IPS DF 19.7 (cell line): ENCODE measurements around the gene CREB5.
A peak's percentile ranks its signal among the peaks of the same experiment; 100 is the strongest.

Source experiments
- DNase-seq: peaks from one replicate; pipeline ENCODE4 v3.0.0-alpha.2; 2013; ENCODE audit warnings: low read depth, low spot score

Gene CREB5

DNA sequence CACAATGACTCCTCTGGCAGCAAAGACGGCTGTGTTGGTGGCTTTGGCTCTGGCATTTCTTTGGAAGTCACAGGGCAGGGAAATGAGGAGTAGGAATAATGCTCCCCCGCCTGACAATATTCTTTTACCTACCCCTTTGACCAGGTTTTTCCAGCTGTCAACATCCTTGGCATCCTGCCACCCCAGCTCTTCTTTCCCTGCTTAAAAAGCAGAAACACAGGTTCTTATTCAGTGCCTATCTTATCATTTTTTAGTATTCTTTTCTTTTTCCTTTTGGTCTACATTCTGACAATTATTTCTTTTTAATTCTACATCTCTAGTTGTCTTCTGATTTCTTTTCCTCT is 97.7 kb downstream of the CREB5 start:
- DNase-seq: no peak

DNA sequence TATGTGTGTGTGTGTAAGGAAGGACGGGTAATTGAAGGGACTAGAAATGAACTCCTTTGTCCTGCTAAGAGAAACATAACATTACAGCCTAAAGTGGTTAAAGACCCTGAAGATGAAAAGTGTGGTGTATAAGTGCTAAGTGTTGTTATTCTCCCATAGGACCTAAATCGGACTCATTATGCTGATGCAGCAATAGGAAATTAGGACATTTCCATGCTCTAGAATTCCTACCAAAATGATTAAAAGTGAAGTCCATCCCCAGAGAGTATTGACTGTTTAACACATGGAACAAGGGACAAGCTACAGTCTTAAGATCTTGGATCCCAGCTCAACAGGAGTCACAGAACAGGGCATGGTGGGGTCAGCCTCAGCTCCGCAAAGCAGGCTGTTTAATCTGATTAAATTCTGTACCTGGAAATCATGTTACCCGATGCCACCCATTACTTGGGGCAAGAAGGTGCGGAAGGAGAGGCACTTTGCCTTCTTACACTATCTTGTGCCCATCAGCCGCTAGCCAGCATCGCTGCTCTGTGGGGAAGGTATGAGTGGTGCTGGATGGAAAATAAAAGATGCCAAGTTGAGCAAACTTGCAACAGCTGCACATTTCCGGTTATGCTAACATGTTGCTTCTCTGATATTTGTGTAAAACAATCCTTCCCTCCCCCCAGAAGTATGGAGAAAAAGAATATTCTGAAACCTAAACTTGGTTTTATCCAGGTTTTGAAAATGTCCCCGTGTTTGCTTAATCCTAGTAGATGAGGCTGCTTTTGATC is 100.5 kb downstream of the CREB5 start:
- DNase-seq: no peak

DNA sequence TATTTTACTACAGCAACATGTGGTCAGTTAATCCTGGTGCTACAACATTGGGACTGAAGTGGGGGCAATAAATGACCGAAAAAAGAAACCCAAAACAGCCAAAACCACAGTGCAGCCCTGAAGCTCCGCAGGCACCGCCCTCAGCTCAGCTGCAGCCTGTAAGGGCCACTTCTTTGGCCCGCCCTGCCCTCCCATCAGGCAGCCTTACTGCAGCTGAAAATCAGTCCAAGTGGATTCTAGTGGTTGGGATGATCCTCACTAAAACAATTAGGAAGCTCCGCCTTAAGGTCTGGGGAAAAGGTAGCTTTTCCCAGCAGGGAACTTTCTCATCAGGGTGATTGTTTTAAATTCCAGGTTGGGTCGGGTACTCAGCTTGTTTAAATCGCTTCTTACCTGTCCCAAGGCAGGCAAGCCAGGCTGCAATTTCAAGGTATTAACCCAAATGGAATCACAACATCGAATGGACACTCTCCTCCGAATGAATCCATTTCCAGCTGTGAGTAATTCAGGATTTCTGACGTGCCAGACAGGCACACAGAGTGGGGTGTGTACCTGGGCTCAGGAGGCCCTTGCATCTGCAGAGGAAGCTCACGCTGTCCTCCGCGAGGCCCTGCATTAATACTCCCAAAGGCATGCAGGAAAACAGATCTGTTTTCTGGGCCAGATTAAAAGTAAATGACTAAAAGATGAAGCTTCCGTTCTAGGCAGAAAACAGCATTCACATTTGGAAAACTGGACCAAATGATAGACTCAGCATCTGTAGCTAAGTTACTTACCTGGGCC is 104.3 kb downstream of the CREB5 start:
- no peak for DNase-seq

DNA sequence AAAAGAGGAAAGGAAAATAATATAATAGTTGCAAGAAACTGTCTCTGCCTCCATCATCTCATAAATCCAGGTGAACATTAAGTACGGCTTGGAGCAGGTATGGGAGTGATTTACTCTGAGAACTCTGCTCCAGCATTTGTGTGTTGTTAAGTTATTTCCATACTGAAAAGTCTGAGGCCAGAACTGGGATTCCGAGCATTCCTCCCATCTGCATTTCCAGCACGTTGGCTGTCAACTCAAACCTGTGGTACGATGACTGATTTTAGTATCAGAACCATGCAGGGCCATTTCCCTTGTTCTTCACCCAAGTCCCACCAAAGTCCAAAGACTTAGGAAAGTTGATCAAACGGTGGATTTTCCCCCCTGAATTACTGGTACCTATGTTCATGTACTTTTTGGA is 104.9 kb downstream of the CREB5 start:
- no peak for DNase-seq

DNA sequence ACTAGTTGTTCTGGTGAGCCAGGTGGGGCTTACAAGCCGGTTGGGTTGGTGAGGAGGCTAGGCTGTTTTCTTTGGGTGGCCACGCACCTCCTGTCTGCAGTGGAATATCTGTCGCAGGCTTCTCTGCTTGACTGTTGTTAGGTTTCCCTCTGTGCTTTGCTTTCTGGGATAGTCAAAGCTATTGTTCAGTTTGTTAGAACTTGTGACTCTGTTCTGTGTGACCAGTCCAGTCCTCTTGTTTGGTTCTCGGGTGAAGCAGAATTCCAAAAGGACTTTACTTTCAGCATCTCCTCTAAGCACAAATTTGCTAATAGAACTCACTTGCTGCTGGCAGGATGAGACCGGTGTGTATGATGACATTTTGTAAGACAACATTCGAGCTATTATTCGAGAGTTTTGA is 105.3 kb downstream of the CREB5 start:
- DNase-seq: no peak

DNA sequence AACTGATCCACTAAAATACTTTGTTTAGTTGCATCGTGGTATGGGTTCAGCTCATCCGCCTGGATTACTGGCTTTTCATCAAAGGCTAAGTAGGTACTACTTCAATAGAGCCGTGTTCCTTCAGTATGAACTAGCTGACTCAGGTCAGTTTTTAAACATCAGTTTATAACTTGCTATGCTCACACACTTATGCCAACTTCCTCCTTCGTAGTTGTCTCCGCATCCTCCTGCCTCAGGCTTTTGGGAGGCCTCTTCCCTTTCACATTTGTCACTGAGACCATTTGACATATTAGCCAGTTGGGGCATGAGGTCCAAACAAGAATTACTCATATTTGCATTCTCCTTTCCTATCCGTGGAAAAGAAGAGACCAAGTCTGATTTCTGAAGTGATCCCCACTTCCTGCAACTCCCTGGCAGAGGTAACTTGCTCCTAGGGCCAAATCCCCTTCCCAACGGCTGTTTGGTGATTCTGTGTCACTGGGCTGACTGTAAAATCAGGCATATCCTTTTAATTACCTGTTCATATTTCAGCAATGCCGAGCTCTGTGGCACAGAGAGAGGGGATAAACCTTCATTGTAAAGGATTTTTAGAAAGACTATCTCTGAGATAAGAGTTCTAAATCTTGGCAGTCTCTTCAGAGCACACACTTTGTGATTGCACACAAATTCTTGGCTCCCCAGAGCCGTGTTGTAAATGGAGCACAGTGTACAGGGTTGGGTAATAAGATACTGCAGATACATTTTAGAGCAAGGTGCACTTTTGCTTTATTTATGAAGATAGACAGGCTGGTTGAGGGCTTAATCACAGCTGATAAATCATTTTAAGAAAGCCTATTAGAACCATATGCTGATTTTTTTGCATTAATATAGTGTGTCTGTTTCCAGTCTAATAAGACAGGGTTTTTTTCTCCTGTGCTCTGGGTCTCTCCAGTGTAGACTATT is 108.0 kb downstream of the CREB5 start:
- no peak for DNase-seq

DNA sequence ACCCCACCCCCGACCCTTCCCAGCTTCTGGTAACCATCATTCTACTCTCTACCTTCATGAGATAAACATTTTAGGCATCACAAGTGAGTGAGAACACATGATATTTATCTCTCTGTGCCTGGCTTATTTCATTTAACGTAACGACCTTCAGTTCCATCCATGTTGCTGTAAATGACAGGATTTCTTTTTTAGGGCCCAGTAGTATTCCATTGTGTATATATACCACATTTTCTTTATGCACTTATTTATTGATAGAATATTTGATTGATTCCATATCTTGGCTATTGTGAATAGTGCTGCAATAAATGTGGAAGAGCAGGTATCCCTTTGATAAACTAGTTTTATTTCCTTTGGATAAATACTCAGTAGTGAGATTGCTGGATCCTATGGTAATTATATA is 112.7 kb downstream of the CREB5 start:
- DNase-seq: no peak

DNA sequence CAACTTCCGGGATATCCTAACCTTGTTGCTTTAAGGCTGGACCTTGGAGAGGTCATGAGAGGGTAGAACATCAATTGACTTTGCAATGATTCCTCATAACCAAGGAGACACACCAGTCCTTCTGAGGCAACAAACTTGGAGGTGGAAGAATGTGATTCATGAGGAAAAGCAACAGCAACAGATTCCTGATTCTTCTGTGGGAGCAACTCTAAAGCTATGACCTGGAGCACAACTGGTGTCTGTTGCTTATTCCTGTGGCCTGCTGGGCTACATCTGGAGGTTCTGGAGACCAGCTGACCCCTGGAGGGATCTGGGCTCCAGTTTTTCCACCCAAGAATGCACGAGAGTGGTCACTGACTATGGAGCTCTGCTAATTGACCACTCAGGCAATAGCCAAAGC is 116.6 kb downstream of the CREB5 start:
- DNase-seq: no peak

DNA sequence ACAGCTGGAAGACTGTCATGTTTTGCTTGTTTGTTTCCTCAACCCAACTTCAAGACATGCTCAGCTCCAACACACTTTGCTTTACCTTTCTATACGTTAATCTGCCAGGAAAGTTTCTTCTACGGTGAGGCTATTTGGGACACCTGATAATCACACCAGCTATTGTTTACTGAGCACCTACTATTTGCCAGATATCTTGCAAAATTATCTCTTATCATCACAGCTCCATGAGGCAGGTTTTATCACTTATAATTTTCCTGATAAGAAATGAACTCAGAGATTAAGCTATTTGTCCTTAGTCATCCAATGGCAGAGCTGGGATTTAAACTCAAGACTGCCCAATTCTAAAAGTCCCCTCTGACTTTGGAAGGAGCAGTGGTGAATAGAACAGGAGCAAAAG is 117.4 kb downstream of the CREB5 start:
- no peak for DNase-seq

DNA sequence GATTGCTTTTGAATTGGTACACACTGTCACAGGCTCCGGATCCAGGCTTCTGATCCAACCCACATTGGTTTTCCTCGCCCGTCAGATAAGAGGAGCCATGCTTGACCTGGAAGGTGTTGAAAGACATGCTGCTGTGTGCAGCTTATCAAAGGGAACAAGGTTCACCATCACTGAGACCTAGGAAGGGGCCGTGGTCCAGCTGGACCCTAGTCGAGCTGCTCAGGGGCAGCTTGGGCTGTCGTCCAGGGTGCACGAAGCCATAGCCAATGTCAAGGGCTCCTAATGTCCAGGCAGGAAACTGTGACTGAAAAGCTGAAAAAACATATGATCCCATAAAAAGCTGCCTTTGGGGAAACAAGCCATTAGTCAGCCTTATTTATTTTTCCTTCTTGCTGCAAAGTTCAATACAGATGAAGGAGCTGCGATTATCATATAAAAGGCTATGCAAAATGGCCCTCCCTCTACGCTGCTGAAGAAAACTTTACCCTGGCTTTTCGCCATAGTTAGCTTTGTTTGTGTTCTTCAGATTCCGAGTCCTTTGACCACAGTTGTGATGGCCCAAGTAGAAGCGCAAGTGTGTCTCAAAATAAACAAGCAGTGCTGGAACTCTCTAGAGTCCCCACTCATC is 118.0 kb downstream of the CREB5 start:
- no peak for DNase-seq

DNA sequence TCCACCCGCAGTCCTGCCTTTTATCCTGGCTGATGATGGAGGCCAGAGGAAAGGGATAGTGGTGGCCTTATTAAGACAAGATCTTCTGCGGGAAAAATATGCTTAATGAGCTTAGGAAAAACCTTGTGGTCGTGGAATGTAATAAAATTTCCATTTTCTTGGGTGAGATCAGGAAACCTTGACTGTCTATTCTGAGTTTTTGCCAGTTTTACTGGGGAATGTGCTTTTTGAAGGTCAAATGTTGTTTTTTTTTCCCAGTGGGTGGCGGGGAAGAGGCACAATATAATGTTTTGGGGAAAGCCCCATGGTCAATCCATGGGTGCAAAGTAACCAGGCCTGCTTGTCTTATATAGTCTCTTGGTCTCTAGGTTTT is 118.5 kb downstream of the CREB5 start:
- DNase-seq: no peak

DNA sequence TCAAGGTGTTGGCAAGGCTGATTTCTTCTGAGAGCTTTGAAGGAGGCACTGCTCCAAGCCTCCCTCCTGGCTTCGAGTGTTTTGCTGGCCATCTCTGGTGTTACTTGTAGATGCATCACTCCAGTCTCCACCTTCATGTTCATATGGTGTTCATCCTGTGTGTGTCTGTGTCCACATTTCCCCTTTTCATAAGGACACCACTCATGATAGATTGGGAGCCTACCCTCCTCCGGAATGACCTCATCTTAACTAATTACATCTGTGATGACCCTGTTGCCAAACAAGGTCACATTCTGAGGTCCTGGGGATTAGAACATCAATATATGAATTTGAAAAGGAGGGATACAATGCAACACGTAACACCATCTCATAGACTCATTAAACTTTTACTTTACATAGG is 119.0 kb downstream of the CREB5 start:
- no peak for DNase-seq

DNA sequence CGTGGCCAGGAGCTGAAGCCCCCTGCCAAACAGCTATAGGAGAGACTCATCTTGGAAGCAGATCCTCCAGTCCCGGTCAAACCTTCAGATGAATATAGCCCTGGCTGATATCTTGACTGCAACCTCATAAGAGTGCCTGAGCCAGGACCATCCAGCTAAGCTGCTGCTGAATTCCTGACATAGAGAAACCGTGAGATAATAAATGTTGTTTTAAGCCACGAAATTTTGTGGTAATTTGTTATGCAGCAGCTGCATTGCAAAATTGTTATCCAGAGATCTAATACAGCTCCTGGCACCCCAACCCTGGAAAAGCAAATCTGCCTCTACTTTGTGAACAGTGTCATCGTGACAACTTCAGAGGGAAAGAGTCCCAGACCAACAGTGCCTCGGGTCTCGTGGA is 119.9 kb downstream of the CREB5 start:
- no peak for DNase-seq

DNA sequence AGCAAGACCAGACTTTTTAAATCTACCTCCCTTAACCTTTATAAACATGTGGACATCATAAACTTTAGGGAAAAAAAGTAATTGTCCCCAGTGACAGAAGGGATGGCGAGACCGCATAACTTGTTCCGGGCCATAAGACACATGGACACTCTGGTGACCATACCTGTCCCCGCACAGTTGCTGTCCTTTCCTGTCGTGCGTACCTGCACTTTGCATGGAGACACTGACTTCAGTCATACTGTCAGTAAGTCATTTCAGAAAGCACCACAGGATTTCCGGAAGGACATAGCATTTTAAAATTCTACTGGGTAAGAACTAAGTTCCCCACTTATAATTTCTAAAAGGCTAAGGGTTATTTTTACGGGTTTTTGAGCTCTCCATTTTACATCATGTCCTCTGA is 120.9 kb downstream of the CREB5 start:
- no peak for DNase-seq

DNA sequence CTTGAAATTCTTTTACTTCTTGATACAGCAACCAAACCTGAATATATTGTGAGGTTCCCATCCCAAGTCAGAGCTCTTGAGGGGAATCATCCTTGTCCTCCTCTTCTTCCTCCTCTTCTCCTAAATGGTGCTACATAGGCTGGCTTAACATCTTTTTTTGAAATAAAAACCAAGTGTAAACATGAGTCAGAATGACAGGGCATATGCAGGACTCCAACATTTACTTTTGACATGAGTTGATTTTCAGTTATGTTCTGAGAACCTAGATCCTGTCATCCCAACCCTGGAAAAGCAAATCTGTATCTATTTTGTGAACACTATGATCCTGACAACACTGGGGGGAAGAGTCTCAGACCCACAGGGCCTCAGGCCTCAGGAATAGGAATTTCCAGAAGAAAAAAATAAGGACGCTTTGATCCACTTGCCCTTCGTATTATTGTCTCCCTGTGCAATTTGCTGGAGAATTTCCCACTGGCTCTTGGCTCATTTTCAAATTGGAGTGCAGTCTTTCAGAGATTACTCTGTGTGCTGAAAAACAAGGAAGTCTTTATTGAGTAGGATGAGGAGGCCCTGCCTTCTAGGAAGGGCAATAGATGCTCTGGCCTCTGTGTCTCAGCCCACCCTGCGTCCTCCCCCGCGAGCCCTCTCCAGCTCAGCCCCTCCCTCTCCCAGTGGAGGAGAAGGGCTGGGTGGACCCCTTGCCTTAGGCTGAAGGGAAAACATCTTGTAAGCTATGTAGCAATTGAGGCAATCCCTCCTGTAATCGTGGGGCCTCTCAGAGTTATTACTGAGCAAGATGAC is 121.6 kb downstream of the CREB5 start:
- no peak for DNase-seq

DNA sequence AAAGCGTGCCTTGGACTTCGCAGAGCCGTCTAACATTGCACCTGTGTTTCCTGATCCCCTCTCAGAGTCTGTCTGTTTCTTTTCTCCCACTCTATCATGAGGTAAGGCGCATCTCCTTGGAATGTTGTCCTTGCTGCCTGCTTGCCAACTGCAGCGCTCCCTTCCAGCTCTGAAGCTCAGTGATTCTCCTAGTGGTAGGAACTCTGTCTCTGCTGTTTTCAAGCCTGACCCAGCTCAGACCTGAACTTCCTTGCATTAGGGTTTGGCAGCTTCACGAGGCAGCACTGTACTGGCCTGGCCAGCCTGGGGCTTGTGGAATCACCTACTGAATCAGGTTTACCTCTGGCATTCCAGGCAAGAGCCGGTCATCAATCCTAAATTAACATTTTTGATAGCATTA is 123.9 kb downstream of the CREB5 start:
- peak; percentile 68 for DNase-seq

DNA sequence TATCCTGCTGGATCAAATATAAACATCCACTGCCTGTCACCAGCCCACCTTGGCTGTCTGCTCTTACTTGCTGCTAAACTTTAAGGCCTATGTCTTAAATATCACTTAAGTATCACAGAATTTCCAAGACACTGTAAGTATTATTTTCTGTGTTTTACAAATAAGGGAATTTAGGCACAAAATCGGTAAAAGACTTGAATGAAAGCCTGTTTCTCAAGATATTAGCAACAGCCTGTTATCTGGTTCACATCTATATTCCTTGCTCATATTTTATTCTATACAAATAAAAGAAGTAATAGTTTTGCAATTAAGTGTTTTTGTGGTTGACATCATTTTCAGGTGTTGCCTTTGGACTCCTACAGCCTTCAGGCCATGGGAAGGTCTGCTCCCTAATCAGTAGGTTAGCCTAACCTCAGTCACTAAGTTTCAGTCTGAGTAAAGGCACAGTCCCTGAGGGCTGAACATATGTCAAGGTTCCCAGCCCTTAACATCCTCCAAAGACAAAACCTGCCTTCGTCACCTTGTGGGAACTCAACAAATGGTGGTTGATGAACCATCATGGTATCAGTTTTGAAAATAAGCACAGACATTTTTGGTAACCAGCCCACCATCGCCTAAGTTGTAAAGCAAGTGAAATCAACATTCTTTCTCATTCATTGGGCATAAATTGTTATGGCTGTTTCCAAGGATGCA is 127.1 kb downstream of the CREB5 start:
- no peak for DNase-seq

DNA sequence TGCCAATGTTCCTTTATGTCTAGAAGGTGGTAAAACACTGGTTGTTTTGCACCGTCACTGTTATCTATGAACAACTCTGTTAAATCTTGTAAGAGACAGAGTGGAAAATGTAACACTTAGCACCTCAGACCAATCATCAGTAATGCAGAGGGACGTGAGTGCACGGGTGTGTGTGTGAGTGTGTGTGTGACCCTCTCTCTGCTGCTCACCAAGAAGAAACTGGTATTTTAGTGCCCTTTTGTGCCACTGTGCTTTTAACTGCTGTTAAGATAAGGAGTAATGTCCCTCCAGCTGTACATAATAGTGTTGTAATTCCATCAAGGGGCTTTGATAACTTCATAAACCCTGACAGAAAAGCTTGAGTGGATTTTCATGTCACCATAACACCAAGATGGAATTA is 130.1 kb downstream of the CREB5 start:
- no peak for DNase-seq

DNA sequence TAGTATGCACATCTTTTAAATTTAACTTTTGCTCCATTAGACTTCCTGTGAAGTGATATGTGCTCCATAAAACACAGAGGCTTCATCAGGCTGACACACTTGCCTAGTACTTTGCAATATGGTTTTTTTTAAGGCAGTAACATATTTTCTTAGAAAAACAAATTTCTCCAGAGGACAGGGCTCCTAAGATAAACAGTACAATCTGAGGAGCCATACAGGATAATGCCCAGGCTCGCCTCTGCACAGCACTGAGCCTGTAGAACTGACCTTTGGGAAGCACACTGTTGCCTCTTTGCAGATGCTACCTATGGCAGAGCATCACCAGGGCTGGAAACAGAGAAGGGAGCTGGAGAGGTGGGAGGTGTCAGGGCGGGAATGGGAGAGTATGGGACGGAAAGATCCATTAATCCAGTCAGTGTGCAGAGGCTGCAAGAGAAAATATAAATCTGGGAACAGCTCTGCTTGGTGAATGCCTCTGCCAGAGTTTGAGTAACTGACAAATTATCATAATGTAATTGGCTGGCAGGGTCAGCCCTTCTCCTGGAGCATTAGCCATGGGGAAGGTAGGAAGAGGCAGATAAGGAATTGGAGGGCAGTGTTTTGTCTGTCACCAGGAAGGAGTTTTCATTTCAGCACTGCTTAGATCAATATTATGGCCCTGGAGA is 132.3 kb downstream of the CREB5 start:
- DNase-seq: no peak

DNA sequence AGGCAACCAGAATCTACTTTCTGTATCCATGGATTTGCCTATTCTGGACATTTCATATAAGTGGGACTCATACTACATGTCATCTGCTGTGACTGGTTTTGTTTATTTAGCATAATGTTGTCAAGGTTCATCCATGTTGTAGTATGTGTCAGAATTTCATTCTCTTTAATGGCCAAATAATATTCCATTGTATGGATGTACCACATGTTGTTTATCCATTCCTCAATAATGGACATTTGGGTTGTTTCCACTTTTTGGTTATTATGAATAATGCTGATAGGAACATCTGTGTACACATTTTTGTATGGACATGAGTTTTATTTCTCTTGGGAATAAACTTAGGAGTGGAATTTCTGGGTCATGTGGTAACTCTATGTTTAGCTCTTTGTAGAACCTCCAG is 133.7 kb downstream of the CREB5 start:
- DNase-seq: no peak
